Fibroblast of skin of abdomen (primary cell): ENCODE results near the gene SEPTIN5.
A peak's percentile ranks its signal among the peaks of the same experiment; 100 is the strongest.
"Not testable (repeated sequence)": the region's sequence is repeated elsewhere in the genome, so short reads cannot be mapped to it uniquely, and the experiment has no call there.

Experiments
- DNase-seq: peaks from one replicate; pipeline ENCODE4 v3.0.0-alpha.2; 2013

Gene SEPTIN5

GRCh38 chr22:19680911-19681862 is 33.1 kb upstream of the SEPTIN5 start:
- DNase-seq = no peak

- no peak for DNase-seq
Measured at GRCh38 chr22:19681863-19682245, 32.4 kb upstream of the SEPTIN5 start.

- DNase-seq = no peak
Measured at GRCh38 chr22:19686946-19687345, 27.4 kb upstream of the SEPTIN5 start.

DNA sequence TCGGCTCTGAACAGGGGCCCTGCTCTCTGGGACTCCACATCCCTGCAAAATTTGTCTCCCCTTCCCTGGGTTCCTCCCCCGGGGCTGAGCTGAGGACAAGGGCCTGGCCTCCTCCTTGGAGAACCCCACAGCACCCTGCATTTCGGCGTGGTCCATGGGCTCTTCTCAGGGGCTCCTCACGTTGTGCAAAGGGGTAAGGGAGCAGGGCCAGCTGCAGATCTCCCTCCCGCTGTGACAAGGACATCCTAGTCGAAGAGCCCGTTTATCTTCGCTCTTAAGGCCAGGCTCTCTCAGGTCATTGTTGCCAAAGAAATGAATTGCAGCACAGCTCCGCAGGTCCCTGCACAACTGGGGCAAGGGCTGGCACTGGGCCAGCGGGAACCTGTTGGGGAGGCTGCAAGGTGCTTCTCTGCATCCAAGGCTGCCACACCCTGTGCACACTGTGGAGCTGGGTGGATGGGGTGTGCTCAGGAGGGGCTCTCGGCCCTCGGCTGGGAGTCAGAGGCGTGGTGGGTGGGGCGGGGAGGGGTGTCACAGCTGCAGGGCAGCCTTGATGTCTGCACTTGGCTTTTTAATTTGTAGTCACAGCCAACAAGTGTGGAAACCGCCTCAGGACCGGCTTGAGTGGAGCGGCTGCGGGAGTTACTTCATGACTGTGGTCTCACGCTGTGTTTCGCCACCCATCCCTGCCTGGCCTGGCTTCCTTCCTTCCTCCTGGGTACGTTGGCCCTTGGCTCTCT is 26.6 kb upstream of the SEPTIN5 start:
- no peak for DNase-seq

DNA sequence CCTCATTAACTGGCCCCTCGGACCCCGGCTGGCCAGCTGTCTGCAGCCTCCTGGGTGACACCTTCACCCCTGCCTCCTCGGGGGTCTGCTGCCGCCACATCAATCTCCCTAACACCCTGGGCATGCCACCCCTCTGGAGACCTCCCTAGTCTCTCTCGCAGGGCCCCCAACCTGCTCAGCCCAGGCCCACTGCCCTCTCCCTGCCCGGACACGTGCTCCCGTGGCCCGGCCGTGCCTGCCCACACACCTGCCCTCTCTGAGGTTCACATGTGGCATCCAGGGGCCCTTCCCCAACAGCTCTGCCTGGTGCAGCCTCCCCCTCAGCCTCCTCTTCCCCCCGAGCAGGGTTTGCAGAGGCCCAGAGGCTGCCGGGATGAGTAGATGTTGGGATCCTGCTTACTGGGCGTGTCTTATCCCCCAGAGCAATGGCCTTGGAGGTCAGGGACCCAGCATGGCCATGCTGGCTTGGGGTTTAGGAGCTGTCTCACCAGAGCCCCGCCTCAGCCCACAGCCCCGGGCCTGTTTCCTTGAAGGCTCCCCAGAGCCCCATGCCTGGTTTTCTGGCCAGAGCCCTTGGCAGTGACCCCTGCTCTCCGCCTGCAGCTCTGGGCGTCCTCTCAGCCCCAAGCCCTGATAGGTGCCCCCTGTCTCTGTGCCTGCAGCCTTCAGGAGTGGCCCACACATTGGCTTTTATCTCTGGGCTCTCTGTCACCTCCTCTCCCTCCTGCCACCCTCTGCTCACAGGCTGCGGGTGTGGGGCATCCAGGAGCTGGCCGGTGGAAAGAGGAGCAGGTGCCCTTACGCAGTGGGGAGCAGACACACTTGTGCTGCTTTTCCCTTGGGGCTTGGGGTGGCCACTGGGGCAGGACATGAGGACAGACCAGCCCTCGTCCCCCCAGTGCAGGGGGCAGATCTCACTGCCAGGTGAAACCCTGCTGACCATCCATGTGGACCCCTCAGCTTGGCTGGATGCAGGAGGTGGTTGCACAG is 25.7 kb upstream of the SEPTIN5 start:
- no peak for DNase-seq

- no peak for DNase-seq
Measured at GRCh38 chr22:19689408-19689807, 24.9 kb upstream of the SEPTIN5 start.

GRCh38 chr22:19691007-19691720 is 23.1 kb upstream of the SEPTIN5 start:
- no peak for DNase-seq

GRCh38 chr22:19691721-19692341 is 22.5 kb upstream of the SEPTIN5 start:
- peak; percentile 18 for DNase-seq

DNA sequence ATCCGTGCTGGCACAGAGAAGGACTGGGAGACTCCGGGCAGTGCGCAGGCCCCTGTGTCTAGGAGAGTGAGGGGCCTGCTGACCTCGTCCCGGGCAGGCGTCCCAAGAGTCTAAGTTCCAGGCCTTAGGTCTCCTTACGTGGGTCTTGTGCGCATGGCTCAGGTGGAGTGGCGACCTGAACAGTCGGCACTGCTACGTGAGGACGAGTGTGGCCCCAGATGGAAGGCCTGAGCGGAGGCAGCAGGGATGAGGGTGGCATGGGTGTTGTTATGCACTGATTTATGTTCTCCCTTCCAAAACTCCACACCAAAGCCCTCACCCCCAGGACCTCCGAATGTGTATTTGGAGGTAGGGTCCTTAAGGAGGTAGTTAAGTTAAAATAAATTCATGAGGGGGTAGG is 20.7 kb upstream of the SEPTIN5 start:
- DNase-seq = no peak

DNA sequence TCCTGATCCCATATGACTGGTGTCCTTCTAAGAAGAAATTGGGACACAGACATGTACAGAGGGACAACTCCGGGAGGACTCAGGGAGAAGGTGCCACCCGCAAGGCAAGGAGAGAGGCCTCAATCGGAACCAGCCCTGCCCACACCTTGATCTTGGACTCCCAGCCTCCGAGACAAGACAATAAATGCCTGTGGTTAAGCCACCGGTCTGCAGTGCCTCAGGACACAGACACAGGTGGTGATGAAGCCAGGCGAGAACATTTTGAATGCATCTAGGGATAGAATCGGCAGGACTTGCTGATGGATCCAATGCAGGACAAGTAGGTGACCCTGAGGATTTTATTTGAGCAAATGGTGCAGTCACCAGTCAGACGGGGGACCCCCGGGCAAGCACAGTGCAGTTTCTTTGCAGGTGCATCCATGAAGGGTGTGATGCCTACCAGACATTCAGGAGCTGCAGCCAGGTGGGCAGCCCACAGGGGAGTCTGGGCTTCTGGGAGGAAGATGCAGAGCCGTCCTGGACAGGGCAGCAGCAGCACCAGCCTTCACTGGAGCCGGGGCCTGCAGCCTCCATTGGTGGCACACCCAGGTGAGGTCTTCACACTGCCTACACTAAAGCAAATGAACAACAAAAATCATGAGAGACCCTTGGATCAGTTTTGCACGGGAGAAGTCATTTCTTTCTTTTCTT is 20.2 kb upstream of the SEPTIN5 start:
- DNase-seq = no peak

GRCh38 chr22:19694696-19695095 is 19.6 kb upstream of the SEPTIN5 start:
- DNase-seq = no peak

DNA sequence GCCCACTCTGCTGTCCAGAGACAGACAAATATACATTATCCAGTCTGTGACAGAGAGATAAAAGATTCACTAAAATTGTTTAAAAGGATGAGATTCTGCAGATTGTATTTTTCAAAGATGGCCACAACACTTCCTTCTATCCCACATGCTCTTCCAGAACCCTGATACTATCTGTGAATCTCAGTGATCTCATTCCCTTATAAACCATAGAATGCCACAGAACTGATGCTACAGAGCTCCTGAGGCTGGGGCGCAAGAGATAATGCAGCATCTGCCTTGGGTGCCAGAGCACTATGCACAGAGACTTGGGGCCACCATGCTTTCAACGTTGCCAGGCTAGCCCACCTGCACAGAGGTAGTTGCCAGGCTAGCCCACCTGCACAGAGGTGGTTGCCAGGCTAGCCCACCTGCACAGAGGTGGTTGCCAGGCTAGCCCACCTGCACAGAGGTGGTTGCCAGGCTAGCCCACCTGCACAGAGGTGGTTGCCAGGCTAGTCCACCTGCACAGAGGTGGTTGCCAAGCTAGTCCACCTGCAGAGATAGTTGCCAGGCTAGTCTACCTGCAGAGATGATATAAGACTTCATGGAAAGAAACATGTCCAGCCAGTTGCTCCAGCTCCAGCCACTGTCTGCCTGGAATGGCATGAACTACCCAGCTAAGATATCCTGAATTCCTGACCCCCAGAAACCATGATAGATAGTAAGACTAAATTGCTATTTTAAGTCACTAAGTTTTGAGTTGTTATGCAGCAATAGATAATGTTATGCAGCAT is 17.6 kb upstream of the SEPTIN5 start:
- DNase-seq = no peak

DNA sequence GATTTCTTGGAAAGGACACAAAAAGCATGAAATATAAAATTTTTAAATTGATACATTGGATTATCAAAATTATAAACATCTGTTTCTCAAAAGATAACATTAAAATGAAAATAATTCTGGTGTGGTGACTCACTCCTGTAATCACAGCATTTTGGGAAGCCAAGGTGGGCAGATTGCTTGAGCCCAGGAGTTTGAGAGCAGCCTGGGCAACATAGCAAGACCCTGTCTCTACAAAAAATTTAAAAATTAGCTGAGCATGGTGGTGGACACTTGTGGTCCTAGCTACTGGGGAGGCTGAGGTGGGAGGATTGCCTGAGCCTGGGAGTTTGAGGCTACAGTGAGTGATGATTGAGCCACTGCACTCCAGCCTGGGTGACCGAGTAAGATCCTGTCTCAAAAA is 16.4 kb upstream of the SEPTIN5 start:
- DNase-seq = not testable (repeated sequence)

DNA sequence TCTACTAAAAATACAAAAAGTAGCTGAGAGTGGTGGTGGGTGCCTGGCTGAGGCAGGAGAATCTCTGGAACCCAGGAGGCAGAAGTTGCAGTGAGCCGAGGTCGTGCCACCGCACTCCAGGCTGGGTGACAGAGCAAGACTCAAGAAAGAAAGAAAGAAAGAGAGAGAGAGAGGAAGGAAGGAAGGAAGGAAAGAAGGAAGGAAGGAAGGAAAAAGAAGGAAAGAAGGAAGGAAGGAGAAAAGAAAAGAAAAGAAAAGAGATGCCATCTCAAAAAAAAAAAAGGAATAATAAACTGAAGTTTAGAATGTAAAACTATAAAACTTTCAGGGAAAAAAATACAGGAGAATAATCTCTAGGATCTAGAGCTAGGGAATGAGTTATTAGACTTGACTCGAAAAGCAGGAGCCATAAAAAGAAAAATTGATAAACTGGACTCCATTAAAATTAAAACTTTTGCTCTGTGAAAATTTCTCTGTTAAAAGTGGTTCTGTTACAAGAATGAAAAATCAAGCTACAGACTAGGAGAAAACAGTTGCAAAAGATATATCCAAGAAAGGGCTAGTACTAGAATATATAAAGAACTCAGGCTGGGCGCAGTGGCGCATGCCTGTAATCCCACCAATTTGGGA is 13.4 kb upstream of the SEPTIN5 start:
- DNase-seq = no peak

- DNase-seq = no peak
Measured at GRCh38 chr22:19701420-19702145, 12.7 kb upstream of the SEPTIN5 start.

GRCh38 chr22:19703869-19704268 is 10.4 kb upstream of the SEPTIN5 start:
- no peak for DNase-seq

DNA sequence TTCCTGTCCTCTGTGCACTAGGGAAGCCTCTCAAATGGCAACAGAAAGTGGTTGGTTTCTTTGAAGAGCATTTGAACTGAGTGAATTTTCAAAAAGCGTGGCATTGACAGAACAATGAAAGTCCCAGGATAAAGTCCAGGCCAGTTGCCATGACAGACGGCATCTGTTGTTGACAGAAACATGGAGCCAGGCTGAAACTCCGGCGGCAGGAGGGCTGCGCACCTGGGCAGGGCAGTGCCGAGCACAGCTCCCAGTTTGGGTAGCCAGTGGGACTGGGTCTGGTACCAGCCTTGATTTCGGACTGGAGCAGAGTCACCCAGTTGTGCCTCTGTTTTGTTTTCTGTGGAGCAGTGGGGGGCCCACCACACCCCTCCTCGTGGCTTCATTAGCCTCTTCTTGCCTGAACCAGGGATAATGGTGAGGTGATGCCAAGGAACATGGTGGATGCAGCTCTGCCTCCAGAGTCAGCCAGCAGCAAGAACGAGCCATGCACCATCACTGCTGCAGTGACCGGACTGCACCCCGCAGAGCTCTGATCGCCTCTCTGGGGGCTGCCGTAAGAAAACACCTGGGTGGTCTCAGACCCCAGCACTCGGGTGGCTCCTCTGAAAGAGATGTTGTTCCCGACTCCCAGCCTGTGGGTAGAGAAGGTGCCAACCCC is 9.8 kb upstream of the SEPTIN5 start:
- no peak for DNase-seq
